Naive thymus-derived CD4-positive, alpha-beta T cell (primary cell): Measurements from ENCODE around the gene SLC25A4. TPM values are rescaled to one million over a fixed set of nuclear protein-coding genes. Genes with fewer than 3 reads are reported as not detected.
"Not testable (repeated sequence)": the region's sequence is repeated elsewhere in the genome, so short reads cannot be mapped to it uniquely, and the experiment has no call there.

Source experiments
- ATAC-seq: fragments of 150-1000 bp; cut with Tn5 transposase; 2 replicates; pipeline ENCODE4 v1.10.0; 2021; ENCODE audit warnings: mild to moderate bottlenecking, moderate library complexity
- CTCF ChIA-PET: fragments of 350-600 bp; sonication (Branson Sonifier 250); formaldehyde crosslinking; loops from one replicate; lab custom pipeline; 2021; ENCODE audit warnings: antibody characterized with exemption; lab: Charles Lee
- POLR2A ChIA-PET: fragments of 350-600 bp; sonication (Branson Sonifier 250); formaldehyde crosslinking; loops from one replicate; lab custom pipeline; 2021; ENCODE audit warnings: antibody characterized with exemption, inconsistent platforms; lab: Charles Lee
- DNase-seq, 9 donors: peaks; one replicate each; pipeline versions ENCODE4 v3.0.0 to v3.0.0-alpha.2; 2020 to 2022; ENCODE audit warnings: mixed read lengths in 1 of 9
- H3K27ac ChIP-seq: one replicate; pipeline ENCODE4 v1.7.0; 2013; ENCODE audit warnings: mild to moderate bottlenecking, low read depth, low read length, moderate library complexity
- H3K27me3 ChIP-seq, 2 donors: one replicate each; pipeline ENCODE4 v1.7.0; 2013; ENCODE audit warnings: low read length in 2 of 2, mild to moderate bottlenecking in 2 of 2, moderate library complexity in 2 of 2; ENCODE audit not compliant: control insufficient read depth in 2 of 2, insufficient read depth in 2 of 2
- H3K36me3 ChIP-seq, 3 experiments: 1 replicate in 2 of 3; 2 replicates in 1 of 3; pipeline ENCODE4 v1.7.0; 2013; ENCODE audit warnings: low read length in 3 of 3, mild to moderate bottlenecking in 3 of 3, moderate library complexity in 1 of 3; ENCODE audit not compliant: insufficient read depth in 3 of 3, control insufficient read depth in 2 of 3
- H3K4me1 ChIP-seq, 2 donors: one replicate each; pipeline ENCODE4 v1.7.0; 2013; ENCODE audit warnings: low read length in 2 of 2, mild to moderate bottlenecking in 2 of 2, moderate library complexity in 1 of 2; ENCODE audit not compliant: control insufficient read depth in 2 of 2, insufficient read depth in 2 of 2
- H3K4me3 ChIP-seq: 2 replicates; pipeline ENCODE4 v1.7.0; 2013; ENCODE audit warnings: mild to moderate bottlenecking, low read length
- H3K9me3 ChIP-seq, 3 experiments: 1 replicate in 2 of 3; 2 replicates in 1 of 3; pipeline ENCODE4 v1.7.0; 2013; ENCODE audit warnings: low read length in 3 of 3; ENCODE audit not compliant: control insufficient read depth in 2 of 3
- H3K27ac Mint-ChIP-seq, 9 donors: one replicate each; pipeline ENCODE4 v1.8.0; 2020 to 2022; ENCODE audit warnings: mixed read lengths in 9 of 9, mild to moderate bottlenecking in 8 of 9, moderate library complexity in 5 of 9, inconsistent platforms in 2 of 9
- H3K27me3 Mint-ChIP-seq, 5 donors: one replicate each; pipeline ENCODE4 v1.8.0; 2021 to 2022; ENCODE audit warnings: mixed read lengths in 5 of 5, mild to moderate bottlenecking in 1 of 5
- H3K36me3 Mint-ChIP-seq, 5 donors: one replicate each; pipeline ENCODE4 v1.8.0; 2020 to 2022; ENCODE audit warnings: mixed read lengths in 5 of 5, mild to moderate bottlenecking in 3 of 5, inconsistent platforms in 1 of 5
- H3K4me1 Mint-ChIP-seq, 7 donors: one replicate each; pipeline ENCODE4 v1.8.0; 2020 to 2022; ENCODE audit warnings: mixed read lengths in 7 of 7, mild to moderate bottlenecking in 3 of 7, inconsistent platforms in 1 of 7
- H3K4me3 Mint-ChIP-seq, 10 donors: one replicate each; pipeline ENCODE4 v1.8.0; 2020 to 2022; ENCODE audit warnings: mild to moderate bottlenecking in 10 of 10, mixed read lengths in 10 of 10, moderate library complexity in 6 of 10, inconsistent platforms in 2 of 10
- H3K9me3 Mint-ChIP-seq, 11 donors: one replicate each; pipeline ENCODE4 v1.8.0; 2020 to 2022; ENCODE audit warnings: mixed read lengths in 11 of 11, mild to moderate bottlenecking in 4 of 11, inconsistent platforms in 1 of 11, moderate library complexity in 1 of 11
- intact Hi-C, 2 donors: fragments of 100-400 bp; cut with micrococcal nuclease; formaldehyde crosslinking; loops; one replicate each; pipeline ENCODE4 v1.15.1; 2023
- polyA plus RNA-seq, 2 donors: library from polyadenylated mRNA; unstranded; fragments of 300-500 nt; fragmentation: Illumina TruSeq; gene quantifications; one replicate each; pipeline ENCODE4 v1.2.3, GENCODE V29; 2021
- total RNA-seq, 6 experiments: library from RNA in 5 of 6; stranded (reverse) in 5 of 6; gene quantifications; 1 replicate in 5 of 6; 2 replicates in 1 of 6; pipeline ENCODE4 v1.2.3 and lab custom pipeline; 2021 to 2026

SLC25A4 gene
- total and polyA plus RNA-seq, 7 experiments from 2014 or later: 0.60 to 7.2 (median 3.8) TPM

- H3K4me1 Mint-ChIP-seq, H3K27ac Mint-ChIP-seq, H3K27me3 ChIP-seq, H3K4me3 Mint-ChIP-seq, H3K9me3 Mint-ChIP-seq, H3K36me3 Mint-ChIP-seq, H3K36me3 ChIP-seq, H3K4me3 ChIP-seq, H3K4me1 ChIP-seq, DNase-seq, ATAC-seq, intact Hi-C loops, H3K27ac ChIP-seq, H3K9me3 ChIP-seq: not testable (repeated sequence)
- POLR2A ChIA-PET: interaction anchor here (0.6 kb wide), 1 partner anchor 12 kb away, joined by 3 read pairs; no protein-coding TSS in a partner anchor
- peaks cover 4 to 60% (median 15%) of the 10 kb centered on the region in 5 donors for H3K27me3 Mint-ChIP-seq
- CTCF ChIA-PET: interaction anchor here (0.9 kb wide), 1 partner anchor 14 kb away, joined by 4 read pairs; no protein-coding TSS in a partner anchor
Measured at GRCh38 chr4:185119467-185119866, 23.6 kb upstream of the SLC25A4 start.

DNA sequence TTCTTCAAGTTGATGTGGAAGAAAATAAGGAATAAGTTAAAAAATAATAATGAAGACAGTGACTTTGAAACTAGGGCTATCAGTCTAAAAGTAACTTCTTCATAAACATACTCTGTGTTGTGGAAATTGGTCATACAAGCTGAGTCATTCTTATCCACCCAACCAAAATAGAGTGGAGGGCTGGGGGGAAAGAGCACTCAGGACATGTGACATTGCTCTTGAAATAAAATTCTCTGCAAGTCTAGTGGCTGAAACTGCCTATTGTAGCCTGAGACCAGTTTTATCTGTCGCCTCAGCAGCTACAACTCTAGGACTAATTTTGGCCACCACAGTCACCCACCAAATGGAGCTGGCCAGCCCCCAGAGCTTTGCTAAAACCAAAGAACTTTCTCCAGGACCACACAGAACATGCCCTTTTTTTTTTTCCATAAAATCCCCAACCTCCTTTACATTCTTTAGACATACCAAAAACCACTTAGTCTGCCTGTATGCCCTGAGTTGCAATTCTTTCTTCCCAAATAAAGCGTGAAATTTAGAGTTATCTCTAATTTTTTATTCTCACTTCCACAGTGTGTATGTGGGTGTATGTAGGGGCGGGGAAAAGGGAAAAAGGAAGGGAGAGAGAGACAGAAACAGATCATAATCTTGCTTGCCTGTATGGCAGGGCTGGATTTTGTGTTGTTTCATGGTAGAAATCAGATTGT is 23.0 kb upstream of the SLC25A4 start:
- H3K4me3 Mint-ChIP-seq: no peak overlapping the region
- ATAC-seq (no peak), DNase-seq (no peak)
- no peak overlapping the region for H3K4me3 ChIP-seq
- H3K4me1 Mint-ChIP-seq: peaks cover 0 to 8% (median 0%) of the 10 kb centered on the region in 7 donors
- no peaks in the 10 kb centered on the region for H3K27me3 ChIP-seq
- H3K27ac ChIP-seq: no peak overlapping the region
- H3K9me3 Mint-ChIP-seq: peaks cover 0 to under 1% (median 0%) of the 10 kb centered on the region in 11 donors
- ChIA-PET POLR2A (interaction anchor here (0.6 kb wide), 1 partner anchor 12 kb away, joined by 3 read pairs; no protein-coding TSS in a partner anchor), CTCF (interaction anchor here (0.5 kb wide), 1 partner anchor 17 kb away, joined by 3 read pairs; no protein-coding TSS in a partner anchor)
- no peaks in the 10 kb centered on the region for H3K36me3 Mint-ChIP-seq
- H3K27ac Mint-ChIP-seq: no peak overlapping the region
- peaks cover 4 to 62% (median 19%) of the 10 kb centered on the region in 5 donors for H3K27me3 Mint-ChIP-seq
- H3K36me3 ChIP-seq: no peaks in the 10 kb centered on the region
- intact Hi-C loops: no loop called here
- H3K4me1 ChIP-seq: no peaks in the 10 kb centered on the region
- H3K9me3 ChIP-seq: no peaks in the 10 kb centered on the region

- no peaks in the 10 kb centered on the region for H3K9me3 ChIP-seq
- DNase-seq (no peak), ATAC-seq (no peak)
- H3K4me3 ChIP-seq: no peak overlapping the region
- no peaks in the 10 kb centered on the region for H3K27me3 ChIP-seq
- POLR2A ChIA-PET: no interaction called here
- no peaks in the 10 kb centered on the region for H3K36me3 ChIP-seq
- H3K4me1 Mint-ChIP-seq: peaks cover 0 to 8% (median 0%) of the 10 kb centered on the region in 7 donors
- H3K27ac ChIP-seq: no peak overlapping the region
- intact Hi-C loops: no loop called here
- CTCF ChIA-PET: interaction anchor here (0.5 kb wide), 1 partner anchor 17 kb away, joined by 3 read pairs; no protein-coding TSS in a partner anchor
- H3K4me3 Mint-ChIP-seq: no peak overlapping the region
- no peaks in the 10 kb centered on the region for H3K4me1 ChIP-seq
- H3K36me3 Mint-ChIP-seq: no peaks in the 10 kb centered on the region
- H3K27ac Mint-ChIP-seq: no peak overlapping the region
- peaks cover 0 to 2% (median 0%) of the 10 kb centered on the region in 11 donors for H3K9me3 Mint-ChIP-seq
- peaks cover 4 to 65% (median 22%) of the 10 kb centered on the region in 5 donors for H3K27me3 Mint-ChIP-seq
Measured at GRCh38 chr4:185120631-185120946, 22.5 kb upstream of the SLC25A4 start.

DNA sequence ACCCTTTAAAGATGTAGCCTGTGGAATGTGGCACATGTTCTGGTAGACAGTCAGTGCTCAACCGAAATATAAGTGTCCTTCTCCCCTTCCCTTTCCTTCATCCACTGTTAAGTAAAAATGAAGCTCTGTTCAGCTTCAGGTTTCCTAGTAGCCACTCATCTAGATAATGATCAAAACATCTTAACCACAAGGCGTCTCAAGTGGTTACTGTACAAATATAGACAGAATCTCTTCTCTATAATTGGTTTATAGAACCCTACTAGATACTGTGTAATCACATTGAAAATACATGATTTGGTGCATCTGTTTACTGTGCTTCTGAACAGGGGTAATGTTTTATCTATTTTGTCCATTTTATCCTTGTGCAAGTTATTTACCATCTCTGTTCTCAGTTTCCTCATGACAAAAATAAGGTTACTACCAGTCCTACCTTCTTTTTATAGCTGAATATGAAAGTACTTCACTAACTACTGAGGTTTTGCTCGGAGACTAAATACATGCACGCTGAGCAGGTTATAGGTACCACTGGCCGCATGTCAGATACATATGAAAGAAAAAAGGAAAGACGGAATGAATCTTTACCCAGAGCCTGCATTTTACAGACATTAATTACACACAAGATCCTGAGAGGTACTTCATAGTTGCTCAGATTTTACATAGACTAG is 20.3 kb upstream of the SLC25A4 start:
- ChIA-PET POLR2A (no interaction called here), CTCF (interaction anchor here (1.6 kb wide), 1 partner anchor 11 kb away, joined by 4 read pairs; no protein-coding TSS in a partner anchor)
- Histone ChIP-seq H3K4me1 (no peaks in the 10 kb centered on the region), H3K9me3 (no peaks in the 10 kb centered on the region), H3K27me3 (no peaks in the 10 kb centered on the region), H3K27ac (no peak overlapping the region), H3K4me3 (no peak overlapping the region), H3K36me3 (no peaks in the 10 kb centered on the region)
- ATAC-seq (no peak), DNase-seq (no peak)
- peaks cover 0 to 6% (median 0%) of the 10 kb centered on the region in 7 donors for H3K4me1 Mint-ChIP-seq
- H3K27me3 Mint-ChIP-seq: peaks cover 8 to 70% (median 22%) of the 10 kb centered on the region in 5 donors
- peaks cover 0 to 2% (median 0%) of the 10 kb centered on the region in 11 donors for H3K9me3 Mint-ChIP-seq
- no peak overlapping the region for H3K27ac Mint-ChIP-seq
- H3K4me3 Mint-ChIP-seq: no peak overlapping the region
- H3K36me3 Mint-ChIP-seq: no peaks in the 10 kb centered on the region
- intact Hi-C loops: no loop called here

DNA sequence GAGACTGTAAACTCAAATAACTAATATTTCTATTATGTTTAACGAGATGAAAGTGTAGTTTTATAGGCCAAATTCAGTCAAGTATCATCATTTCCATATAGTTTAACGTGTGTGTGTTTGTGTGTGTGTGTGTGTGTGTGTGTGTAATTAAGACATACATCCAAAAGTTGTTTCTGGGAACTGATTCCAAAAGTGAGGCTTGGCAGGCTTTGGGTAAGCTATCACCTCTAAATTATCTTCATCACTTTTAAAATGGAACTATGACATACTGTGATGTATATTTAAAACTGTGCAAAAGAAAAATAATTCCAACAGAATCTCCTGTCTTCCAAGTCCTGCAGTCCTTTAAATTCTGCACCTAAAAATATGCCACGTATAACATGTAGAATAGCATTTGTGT is 19.1 kb upstream of the SLC25A4 start:
- Mint-ChIP-seq H3K27me3 (peaks cover 8 to 67% (median 26%) of the 10 kb centered on the region in 5 donors), H3K27ac (no peak overlapping the region), H3K4me1 (peaks cover 0 to 10% (median 5%) of the 10 kb centered on the region in 7 donors), H3K9me3 (peaks cover 0 to 2% (median 0%) of the 10 kb centered on the region in 11 donors), H3K4me3 (no peak overlapping the region), H3K36me3 (no peaks in the 10 kb centered on the region)
- Histone ChIP-seq H3K4me1 (no peaks in the 10 kb centered on the region), H3K9me3 (no peaks in the 10 kb centered on the region), H3K4me3 (no peak overlapping the region), H3K36me3 (no peaks in the 10 kb centered on the region), H3K27ac (no peak overlapping the region), H3K27me3 (peaks cover 3 to 5% of the 10 kb centered on the region in 2 donors)
- ChIA-PET CTCF (interaction anchor here (1.6 kb wide), 1 partner anchor 10 kb away, joined by 4 read pairs; no protein-coding TSS in a partner anchor), POLR2A (no interaction called here)
- ATAC-seq (no peak), DNase-seq (no peak)
- intact Hi-C loops: no loop called here

DNA sequence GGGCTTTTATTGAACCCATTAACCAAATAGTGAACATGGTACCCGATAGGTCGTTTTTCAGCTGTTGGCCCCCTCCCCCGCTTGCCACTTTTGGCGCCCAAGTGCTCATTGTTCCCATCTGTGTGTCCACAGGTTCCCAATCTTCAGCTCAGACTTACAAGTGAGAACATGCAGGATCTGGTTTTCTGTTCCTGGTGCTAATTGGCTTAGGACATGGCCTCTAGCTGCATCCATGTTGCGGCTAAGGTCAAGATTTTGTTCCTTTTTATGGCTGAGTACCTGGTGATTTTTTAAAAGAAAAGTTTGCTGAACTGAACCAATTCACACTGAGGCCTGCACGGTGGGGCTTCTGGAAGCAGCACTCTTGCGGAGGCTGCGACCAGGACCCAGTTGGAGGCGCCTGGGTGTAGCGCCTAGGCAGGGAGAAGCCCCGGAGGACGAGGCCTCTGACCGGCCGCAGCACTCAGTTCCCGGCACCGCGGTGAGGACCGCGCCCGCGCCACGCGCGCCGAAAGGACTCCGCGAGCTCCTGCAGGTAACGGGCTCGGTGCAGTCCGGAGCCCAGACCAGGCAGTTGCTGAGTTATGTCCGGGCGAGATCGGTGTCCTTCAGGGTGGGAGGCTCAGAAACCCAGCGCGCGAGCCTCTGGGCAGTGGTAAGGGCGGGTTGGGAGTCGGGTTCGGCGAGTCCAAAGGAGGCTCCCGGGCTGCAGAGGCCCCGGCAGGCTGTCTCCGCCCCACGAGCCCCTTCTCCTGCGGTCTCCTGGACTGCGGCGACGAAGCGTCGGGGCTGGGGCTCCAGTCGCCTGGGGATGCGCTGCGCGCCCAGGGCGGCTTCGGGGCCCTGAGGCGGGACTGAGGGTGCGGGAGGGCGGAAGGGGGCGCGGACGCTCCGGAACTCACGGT is 15.8 kb upstream of the SLC25A4 start:
- Mint-ChIP-seq H3K36me3 (peaks cover 0 to 4% (median 0%) of the 10 kb centered on the region in 5 donors), H3K27me3 (peaks cover 25 to 70% (median 31%) of the 10 kb centered on the region in 5 donors), H3K27ac (no peak overlapping the region), H3K4me3 (peak overlapping the region; percentile 52 to 88 (median 76)), H3K9me3 (peaks cover 0 to 2% (median 0%) of the 10 kb centered on the region in 11 donors), H3K4me1 (peaks cover 0 to 12% (median 8%) of the 10 kb centered on the region in 7 donors)
- H3K27ac ChIP-seq: no peak overlapping the region
- H3K4me3 ChIP-seq: peak overlapping the region; percentile 30
- ATAC-seq: peak; percentile 28
- CTCF ChIA-PET: no interaction called here
- H3K4me1 ChIP-seq: no peaks in the 10 kb centered on the region
- no peaks in the 10 kb centered on the region for H3K9me3 ChIP-seq
- intact Hi-C loops: no loop called here
- POLR2A ChIA-PET: interaction anchor here (0.6 kb wide), 1 partner anchor 79 kb away, joined by 3 read pairs; no protein-coding TSS in a partner anchor
- no peaks in the 10 kb centered on the region for H3K36me3 ChIP-seq
- peak in 1 of 9 donors; percentile 1 for DNase-seq
- peaks cover 5% of the 10 kb centered on the region in 2 donors for H3K27me3 ChIP-seq
